HG03442 (cell line): ENCODE measurements around the gene NCF4.

ENCODE experiments used
- ATAC-seq: cut with Tn5 transposase; IDR thresholded peaks from one replicate; pipeline ENCODE4 v1.9.1; 2021; ENCODE audit warnings: mild to moderate bottlenecking, moderate library complexity; ENCODE audit not compliant: unreplicated experiment

NCF4 gene

DNA sequence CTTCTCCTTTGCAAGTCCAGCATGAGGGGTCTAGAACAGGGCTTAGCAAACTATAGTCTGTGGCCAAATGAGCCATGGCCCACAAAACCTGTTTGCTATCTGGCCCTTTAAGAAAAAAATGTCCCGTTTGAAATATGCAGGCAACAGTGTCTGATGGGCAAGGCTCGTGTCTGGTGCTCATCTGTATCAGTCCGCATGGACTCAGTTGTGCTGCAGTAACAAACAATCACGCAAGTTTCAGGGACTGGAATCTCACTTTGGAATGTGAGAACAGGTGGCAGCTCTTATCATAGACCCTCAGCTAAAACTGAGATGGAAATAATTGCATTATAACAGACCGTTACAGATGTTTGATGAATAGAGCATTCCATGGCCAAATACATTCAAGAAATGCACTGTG lies 24.9 kb upstream of the NCF4 start:
- ATAC-seq, result no peak

DNA sequence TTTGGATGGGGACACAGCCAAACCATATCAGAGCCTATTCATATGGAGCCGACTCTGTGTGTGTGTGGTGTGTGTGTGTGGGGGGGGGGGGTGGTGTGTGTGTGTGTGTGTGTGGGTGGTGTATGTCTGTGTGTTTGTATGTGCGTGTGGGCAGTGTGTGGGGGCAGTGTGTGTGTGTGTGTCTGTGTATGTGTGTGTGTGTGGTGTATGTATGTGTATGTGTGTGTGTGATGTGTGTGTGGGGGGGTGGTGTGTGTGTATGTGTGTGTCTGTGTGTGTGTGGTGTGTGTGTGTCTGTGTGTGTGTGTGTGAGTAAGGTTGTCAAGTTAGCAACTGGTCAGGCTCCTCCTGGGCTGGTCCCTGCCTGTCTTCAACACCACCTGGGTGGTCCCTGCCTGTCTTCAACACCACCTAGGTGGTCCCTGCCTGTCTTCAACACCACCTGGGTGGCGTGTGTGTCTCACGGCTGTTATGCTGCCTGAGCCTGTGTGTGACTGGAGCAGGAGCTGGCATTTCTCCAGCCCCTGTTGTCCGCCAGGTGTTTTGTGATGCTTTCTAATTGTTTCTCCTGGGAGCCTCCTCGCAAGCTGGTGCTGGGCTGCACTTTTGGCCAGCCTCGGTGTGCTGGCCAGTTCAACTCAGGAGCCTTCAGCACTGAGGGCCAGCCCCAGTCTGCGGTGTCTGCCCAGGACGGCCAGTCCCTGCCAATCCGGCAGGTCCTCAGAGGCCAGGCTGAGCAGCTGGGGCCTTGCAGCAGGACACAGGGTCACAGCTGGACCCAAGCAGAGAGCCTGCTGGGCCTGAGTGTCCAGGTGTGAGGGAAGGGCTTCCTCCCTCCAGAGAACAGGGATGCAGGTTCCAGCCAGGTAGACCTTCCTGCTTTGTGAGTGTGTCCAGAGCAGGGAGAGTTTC lies 22.4 kb upstream of the NCF4 start:
- no peak for ATAC-seq

DNA sequence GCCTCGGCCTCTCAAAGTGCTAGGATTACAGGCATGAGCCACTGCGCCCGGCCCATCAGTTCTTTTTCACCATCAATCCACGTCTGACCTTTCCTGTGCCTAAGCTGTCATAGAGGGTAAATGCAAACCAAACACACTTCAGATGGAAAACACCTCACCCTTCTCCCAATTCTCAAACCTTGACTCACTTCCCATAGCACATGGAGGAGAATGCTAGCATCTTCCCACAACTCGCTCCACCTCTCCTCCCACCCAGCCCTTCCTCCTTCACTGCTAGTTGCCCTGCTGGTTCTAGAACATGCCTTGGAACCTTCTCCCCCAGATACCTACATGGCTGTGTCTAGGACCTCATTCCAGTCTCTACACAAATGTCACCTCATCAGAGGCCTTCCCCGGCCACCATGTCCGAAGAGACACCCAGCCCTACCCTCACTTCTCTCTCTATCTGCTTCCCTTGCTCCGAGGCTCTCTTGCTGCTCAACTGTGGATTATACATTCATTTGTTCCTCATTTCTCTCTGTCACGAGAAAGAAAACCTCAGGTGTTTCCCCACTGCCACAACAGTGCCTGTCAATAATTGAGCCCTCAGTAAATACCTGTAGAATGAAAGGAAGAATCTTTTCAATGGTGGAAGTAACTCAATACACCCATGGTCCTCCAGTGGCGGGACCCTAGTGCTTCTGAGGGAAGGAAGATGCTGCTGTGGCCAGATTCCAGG lies 21.3 kb upstream of the NCF4 start:
- no peak for ATAC-seq

DNA sequence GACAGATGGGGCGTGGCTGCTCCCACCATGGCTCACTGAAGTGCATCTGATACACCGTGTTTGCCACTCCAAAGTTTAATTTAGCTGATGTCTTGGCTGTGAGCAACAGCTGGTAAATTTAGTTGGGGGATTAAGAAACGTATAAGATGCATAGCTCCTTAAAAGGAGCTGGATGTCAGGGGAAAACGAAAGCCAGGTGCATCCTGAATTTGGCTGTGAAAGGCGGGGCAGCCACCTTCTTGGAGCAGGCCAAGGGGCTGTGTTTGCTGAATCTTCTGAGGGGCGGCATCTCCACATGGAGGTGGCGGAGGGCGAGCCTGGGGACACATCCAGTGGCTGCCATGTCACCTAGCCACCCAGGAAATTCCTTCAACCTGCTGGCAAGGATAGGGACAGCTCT lies 20.7 kb upstream of the NCF4 start:
- no peak for ATAC-seq

DNA sequence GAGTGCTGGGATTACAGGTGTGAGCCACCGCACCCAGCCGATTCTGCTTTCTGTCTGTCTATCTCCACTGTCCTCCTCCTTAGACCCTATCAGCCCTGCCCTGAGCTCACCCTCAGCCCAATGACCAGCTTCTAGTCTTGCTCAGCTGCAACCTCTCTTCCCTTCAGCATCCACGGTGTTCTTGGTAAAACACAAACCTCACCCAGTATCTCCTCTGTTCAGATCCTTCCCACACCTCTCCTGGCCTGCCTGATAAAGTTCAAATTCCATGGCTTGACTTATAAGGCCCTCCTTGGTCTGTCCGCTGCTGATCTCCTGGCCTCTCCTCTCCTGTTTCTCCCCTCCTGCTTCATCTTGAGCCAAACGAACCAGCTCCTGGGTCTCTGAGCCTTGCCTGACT lies 14.5 kb upstream of the NCF4 start:
- ATAC-seq, result no peak

DNA sequence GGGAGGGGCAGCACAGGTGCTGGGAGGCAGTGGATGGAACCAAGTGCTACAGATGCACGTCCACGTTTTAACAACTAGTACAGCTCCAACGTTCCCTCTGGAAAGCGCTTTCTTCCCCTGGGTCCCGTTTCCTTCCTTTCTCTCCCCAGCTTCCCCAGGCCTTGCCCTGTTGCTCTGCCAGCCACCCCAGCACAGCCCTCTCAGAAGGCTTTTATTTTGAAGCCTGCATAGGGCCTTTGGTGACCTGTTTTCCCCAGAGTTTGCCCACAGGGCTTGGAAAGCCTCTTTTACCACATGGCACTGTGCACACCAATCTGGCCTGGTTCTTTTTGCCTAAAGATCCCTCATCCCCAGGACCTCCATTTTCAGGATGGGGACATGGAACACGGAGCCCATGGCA lies 13.9 kb upstream of the NCF4 start:
- ATAC-seq, result no peak

DNA sequence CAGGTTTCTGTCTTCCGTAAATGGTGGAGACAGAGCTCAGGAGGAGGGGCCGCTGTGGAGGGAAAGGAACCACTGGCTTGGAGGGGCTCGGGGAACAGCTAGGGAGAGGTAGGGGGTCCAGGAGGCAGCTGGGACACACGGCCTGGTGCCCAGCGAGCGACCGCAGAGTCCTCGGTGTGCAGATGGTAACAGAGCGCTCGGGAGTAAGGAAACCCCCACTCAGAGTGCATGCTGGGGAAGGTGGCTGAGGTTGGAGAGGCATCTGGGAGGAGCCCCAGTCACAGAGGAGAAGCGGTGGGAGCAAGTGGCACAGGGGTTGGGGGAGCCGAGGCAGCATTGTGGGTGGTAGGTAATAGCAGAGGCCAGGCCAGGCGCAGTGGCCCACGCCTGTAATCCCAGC lies 10.8 kb upstream of the NCF4 start:
- ATAC-seq, result no peak

DNA sequence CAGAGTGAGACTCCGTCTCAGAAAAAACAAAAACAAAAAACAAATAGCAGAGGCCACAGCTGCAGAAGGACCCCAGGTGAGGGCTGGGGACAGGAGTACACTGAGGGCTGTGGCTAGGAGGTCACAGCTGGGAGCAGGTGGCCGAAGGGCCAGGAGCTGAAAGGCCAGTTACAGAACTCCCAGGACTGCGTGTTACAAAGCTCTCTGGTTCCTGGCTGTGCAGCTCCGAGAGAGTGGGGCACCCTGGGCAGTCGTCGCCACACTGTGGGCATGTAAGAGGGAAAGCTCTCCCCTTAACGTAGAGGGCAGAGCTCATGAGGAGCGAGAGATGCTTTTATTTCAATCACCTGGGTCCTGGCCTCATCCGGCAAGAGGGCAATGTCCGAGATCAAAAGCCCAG lies 10.1 kb upstream of the NCF4 start:
- no peak for ATAC-seq

DNA sequence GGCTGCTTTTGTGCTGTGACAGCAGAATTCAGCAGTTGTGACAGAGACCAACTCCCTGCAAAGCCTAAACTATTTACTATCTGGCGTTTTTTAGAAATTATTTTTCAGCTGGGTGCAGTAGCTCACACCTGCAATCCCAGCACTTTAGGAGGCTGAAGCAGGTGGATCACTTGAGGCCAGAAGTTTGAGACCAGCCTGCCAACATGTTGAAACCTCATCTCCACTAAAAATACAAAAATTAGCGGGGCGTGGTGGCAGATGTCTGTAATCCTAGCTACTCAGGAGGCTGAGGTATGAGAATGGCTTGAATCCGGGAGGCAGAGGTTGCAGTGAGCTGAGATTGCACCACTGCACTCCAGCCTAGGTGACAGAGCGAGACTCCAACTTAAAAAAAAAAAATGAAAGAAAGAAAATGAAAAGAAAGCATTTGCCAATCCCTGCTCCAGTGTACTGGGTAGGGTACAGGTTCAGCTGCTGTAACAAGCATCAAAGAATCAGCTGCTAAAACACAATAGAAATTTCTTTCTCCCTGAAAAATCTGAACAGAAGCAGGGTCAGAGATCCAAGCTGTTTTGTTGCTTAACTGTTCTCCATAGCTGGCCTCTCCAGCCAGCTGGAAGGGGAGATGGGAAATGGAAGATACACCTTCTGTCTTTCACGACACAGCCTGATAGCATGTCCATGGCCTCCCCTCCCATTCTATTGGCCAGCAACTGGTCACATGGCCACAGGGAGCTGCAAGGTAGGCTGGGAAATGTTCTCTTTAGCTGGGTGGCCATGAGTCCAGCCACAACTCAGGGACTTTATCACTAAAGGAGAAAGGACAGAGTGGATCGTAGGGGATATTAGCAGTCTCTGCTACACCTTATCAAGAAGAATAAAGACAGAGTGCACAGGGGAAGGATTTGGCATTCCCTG lies 8.5 kb upstream of the NCF4 start:
- ATAC-seq, result no peak

DNA sequence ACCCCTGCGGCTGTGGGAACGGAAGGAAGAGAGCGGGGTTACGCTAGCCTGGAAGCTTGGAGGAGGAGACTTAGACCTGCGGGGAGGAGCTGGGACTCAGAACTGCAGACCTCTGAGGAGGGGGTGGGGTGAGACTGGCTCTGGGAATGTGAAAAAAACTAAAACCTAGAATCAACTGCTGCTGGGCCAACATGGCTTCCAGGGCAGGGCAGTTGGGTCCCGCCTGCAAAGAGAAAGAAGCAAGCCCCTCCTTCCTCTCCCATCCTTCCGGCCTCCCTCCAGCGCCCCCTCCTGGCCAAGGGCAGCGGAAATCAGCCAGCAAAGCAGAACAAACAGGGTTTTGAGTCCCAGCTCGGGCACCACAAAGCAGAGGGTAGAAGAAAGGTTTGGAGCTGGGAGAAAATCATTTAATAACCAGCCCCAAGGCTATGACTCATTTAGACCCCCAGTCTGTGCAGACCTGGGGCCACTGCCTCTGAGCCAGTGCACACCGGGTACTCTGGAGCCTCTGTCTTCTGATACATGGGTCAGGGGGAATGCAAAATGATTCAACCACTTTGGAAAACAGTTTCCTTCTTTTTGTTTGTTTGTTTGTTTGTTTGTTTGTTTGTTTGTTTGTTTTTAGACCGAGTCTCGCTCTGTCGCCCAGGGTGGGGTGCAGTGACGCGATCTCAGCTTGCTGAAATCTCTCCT lies 7.3 kb upstream of the NCF4 start:
- ATAC-seq, result no peak

DNA sequence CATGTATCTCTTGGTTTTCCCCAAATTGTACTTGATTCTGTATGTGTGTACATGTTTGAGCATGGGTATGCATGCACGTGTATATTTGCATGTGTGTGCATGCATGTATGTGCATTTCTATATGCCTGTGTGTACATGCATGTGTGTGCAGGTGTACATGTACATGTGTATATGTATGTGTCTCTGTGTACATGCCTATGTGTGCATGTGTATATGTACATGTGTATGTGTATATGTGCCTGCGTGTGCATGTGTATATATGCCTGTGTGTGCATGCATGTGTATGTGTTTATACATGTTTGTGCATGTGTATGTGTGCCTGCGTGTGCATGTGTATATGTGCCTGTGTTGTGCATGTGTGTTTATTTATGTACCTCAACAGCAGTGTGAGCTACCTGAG lies 5.3 kb upstream of the NCF4 start:
- ATAC-seq, result no peak

DNA sequence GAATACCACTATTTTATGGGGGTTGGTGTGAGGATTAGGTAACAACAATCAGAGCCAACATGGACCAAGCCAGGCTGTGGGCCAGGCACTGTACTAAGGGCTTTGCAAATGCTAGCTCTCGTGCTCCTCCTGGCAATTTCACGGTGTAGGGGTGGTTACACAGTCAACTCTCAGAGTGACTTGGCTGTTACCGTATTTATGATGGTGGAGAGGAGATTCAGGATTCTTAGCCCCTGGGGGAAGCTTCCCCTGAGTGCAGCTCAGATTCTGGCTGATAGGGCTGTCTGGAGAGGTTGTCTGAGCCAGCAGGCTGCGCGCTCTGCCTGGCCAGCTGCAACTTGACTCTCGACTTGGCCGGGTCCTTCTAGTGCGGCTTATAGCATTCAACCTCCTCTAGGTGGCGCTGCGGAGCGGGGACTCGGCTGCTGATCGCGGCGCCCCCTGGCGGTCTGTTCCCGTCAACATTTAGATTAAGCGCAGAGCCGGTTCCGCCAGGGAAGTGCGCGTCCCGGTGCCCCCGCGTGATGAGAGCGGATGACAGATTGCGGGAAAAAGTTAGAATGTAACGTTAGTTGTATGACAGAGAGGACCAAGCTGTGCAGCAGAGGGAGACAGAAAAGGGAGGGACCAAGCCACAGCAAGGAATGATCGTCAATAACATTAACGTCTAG lies 4.5 kb upstream of the NCF4 start:
- ATAC-seq, result peak; percentile 39

DNA sequence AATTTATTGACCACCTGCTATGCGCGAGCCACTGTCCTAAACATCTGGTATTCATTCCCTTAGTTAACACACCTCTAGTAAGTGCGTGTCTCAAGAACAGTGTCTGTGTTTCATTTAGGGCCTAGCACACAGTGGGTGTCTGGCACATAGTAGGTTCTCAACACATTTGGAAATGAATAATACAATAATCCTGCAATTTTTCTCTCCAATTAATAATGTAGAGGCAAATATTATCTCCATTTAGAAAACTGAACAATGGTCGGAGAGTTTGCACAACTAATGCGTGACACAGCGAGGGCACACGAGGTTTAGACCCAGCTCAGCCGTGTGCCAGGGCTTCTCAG lies 4.0 kb upstream of the NCF4 start:
- ATAC-seq, result no peak

DNA sequence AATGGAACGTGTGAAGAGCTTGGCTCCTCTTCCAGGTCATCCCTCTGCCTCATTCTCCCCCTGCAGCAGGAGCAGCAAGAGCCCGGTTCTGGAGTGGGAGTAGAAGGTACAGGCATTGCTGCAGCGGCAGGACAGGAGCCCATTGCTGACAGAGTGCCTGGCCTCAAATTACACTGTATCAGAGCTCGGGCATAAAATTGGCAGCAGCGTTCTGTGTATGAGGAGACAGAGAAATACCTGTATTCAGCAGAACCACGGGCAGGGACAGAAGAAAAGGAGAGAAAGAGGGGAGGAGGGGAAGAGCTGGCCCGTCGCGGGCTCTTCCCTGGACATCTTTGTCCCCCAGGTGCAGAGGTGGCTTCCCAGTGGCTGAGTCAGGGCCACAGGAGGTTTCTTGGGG lies 2.6 kb upstream of the NCF4 start:
- ATAC-seq, result no peak

DNA sequence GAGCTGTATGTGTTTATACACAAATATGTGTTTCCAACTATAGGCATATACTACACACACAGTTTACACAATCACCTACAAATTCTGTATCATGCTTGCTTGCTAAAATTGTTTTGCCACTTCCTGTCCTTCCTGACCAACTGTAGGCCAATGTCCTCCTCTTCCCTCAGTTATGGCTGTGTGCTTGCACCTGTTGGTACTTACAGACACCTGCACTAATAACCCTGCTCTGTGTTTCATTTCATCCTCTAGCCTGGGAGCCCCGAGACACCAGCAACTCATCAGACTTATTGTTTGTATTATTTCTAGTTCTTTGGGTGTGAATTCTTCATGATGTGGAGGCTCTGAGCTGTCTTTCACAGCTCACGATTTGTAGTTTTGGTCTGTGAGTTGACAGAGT lies 1.8 kb upstream of the NCF4 start:
- no peak for ATAC-seq

DNA sequence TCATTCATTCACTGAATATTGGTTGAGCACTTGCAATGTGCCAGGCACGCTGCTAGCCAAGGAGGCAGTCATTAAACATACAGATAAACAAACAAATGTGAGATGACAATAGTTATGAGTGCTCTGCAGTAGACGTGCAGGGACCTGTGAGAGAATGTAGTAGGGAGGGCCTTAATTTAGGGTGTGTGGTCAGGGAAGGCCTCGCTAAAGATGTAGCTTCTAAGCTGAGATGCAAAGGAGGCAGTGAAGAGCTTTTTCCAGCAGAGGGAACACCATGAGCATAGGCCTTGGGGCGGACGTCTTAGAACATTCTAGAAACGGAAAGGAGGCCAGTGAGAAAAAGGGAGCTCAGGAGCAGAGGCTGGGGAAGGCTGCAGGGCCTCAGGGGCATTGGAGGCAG lies 789 bp upstream of the NCF4 start:
- ATAC-seq, result no peak

DNA sequence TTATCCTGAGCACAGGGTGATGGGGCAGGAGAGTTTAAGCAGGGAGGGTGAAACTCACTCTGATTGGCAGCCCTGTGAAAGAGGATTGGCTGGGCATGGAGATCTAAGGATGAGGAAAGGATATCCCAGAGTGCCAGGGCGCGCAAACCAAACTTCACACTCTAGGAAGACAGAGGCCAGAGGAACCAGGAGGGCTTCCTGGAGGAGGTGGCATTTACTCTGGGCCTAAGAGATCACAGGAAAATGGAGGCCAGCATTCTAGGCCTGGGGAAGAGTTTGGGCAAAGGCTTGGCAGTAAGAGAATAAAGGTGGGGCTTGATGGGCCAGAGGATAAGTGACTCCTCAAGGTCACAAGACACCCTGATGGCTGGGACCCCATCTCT lies 377 bp upstream of the NCF4 start:
- no peak for ATAC-seq

DNA sequence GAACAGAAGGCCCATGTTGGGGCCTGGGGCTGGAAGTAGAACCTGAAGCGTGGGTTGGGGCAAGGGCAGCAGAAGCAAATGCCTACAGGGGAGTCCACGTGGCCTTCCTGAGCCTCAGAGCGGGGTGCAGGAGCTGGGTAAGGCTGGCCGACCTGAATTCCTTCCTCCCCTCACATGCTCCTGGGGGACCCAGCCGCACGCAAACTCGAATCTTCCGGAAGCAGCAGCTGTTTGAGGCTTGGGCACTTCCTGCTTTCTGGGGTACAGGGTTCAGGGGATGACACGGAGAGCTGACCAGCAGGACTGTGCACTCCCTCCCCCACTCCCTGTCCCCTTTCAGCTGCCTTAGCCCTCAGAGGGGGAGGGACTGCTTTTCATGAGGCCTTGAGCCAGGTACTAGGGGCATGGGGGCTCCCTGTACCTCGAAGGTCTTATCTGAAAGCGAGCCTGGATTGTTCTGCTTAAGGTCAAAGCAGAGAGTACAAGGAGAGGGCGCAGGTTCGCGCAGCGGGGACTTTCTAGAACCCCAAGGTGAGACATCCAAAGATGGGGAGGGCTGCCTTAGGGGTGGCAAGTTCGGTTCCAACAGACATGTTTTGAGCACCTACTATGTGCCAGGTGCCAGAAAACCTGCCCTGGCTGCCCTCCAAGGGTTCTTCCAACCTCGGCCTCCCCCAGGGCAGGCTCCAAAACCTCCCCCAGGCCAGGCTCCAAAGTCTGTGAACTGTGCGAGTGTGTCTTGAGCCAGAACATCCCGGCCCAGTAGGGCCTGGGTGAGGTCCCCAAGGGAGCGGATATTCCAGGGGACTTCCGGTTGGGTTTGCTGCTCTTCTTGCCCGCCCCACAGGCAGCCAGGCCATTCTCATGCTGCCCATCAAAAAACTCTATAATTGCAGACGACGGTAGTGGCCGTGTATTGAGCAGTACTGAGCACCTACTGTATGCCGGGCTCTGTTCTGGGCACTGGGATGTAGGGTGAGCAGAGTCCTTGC lies 1.7 kb downstream of the NCF4 start:
- no peak for ATAC-seq

DNA sequence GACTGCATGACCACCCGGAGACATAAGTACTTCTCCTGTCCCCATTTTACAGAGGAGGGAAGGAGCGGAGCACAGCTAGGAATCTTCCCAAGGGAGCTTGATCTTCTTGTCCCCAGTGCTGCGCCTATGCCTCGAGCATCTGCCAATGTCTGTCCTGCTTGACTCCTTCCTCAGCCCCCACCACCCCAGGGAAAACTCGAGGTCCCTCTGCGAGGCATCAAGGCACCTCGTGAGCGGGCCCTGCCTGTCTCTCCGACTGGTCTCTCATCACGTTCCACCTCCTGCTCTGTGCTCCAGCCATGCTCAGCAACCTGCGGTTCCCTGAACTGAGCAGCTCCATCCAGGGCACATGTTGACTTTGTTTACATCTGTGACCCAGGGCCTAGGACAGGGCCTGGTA lies 2.5 kb downstream of the NCF4 start:
- no peak for ATAC-seq
